ENCODE results near the gene POP4. TPM values are rescaled to one million over a fixed set of nuclear protein-coding genes. Genes with fewer than 3 reads are reported as not detected.

POP4 gene
- total and polyA plus RNA-seq, 2 of the 13 experiments (the other 11 are each of a cell fraction or from before 2014, with no cell fraction given), result 32.2 to 84.0 TPM

DNA sequence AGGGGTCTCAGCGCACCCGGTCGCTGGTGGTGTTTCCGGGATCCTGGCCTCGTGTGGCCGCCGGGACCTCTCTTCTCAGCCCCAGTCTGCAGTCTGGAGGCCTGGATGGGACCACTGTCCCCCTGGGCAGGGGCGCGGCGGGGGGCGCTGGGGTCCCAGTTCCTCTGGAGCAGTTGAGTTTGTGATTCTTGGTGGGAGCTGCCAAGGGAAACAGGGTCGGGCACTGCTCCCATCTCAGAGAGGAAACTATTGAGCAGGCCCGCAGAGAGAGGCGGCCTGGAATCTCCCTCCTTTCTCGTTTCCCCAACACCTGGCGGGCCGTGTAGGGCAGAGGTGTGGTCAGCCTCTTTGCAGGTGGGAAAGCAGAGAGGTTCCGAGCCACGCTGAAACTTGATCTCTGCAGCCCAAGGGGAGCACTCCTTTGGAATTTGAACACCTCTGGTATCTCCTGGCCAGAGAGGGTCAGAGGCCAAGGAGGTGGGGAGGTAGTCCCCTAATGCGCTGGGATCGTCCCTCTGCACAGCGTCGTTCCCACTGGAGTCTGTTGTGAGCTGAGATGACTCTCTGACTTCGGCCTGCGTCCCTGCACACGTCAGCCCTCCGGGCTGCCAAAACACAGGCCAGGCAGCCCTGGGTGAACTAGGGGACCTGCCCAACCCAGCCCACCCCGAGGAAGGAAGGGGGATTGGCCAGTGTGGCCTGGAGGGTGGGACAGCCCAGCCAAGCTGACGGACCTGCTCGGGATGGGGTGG is 59.9 kb downstream of the POP4 start (continued):
- TF ChIP-seq NFAT5 (CRISPR knock-in tag; IDR thresholded peaks at IDR 0.05), result no peak
- no peak for TF ChIP-seq BRCA1 (CRISPR knock-in tag; IDR thresholded peaks at IDR 0.05)

Other genes starting within 250 kb of the POP4 start
- not detected in 2 replicates for gene VSTM2B, start 80.3 kb upstream of the POP4 start, total RNA-seq (2016; rRNA removed; fragmentation: Illumina TruSeq; extraction: Trizol)
- gene VSTM2B, start 80.3 kb upstream of the POP4 start, polyA plus RNA-seq (2011; rRNA removed), result not detected in 2 replicates
- gene PLEKHF1, start 59.2 kb downstream of the POP4 start, total RNA-seq (2016; rRNA removed; fragmentation: Illumina TruSeq; extraction: Trizol), result 3.2 and 3.8 TPM in 2 replicates
- gene PLEKHF1, start 59.2 kb downstream of the POP4 start, polyA plus RNA-seq (2011; rRNA removed), result 2.9 TPM in 2 replicates
- gene C19orf12, start 109.0 kb downstream of the POP4 start, total RNA-seq (2016; rRNA removed; fragmentation: Illumina TruSeq; extraction: Trizol), result 34.4 and 34.8 TPM in 2 replicates
- gene C19orf12, start 109.0 kb downstream of the POP4 start, polyA plus RNA-seq (2011; rRNA removed), result 17.7 and 19.6 TPM in 2 replicates
- 46.9 and 50.6 TPM in 2 replicates for gene CCNE1, start 205.7 kb downstream of the POP4 start, total RNA-seq (2016; rRNA removed; fragmentation: Illumina TruSeq; extraction: Trizol)
- 12.4 and 16.0 TPM in 2 replicates for gene CCNE1, start 205.7 kb downstream of the POP4 start, polyA plus RNA-seq (2011; rRNA removed)